Keratinocyte (primary cell): ENCODE data around the gene HEXIM1. TPM values are rescaled to one million over a fixed set of nuclear protein-coding genes. Genes with fewer than 3 reads are reported as not detected.

Source experiments
- DNase-seq: peaks from one replicate; pipeline ENCODE4 v3.0.0-alpha.2; 2011; ENCODE audit warnings: low read depth, missing footprints, low spot score
- FAIRE-seq: peaks from 2 replicates; lab custom pipeline; 2011; peaks lifted over from hg19 to GRCh38; lab: Jason Lieb, UNC
- H2AFZ ChIP-seq: 2 replicates; pipeline ENCODE4 v1.6.0; 2012; ENCODE audit warnings: low read length, control low read depth, inconsistent platforms; ENCODE audit not compliant: control insufficient read depth
- H3K27ac ChIP-seq: 2 replicates; pipeline ENCODE4 v1.5.1; 2011; ENCODE audit warnings: low read length; ENCODE audit not compliant: control insufficient read depth, insufficient read depth
- H3K27me3 ChIP-seq: 3 replicates; pipeline ENCODE4 v1.6.0; 2011; ENCODE audit warnings: low read length; ENCODE audit not compliant: control insufficient read depth, insufficient read depth; ENCODE audit errors: extremely low read depth
- H3K36me3 ChIP-seq, 2 experiments: 2 replicates in 1 of 2; 3 replicates in 1 of 2; pipeline ENCODE4 v1.5.1; 2011; ENCODE audit warnings: low read length in 2 of 2, mild to moderate bottlenecking in 1 of 2; ENCODE audit not compliant: control insufficient read depth in 2 of 2, insufficient read depth in 2 of 2; ENCODE audit errors: extremely low read depth in 1 of 2
- H3K4me1 ChIP-seq: 3 replicates; pipeline ENCODE4 v1.5.1; 2011; ENCODE audit warnings: low read length; ENCODE audit not compliant: control insufficient read depth, insufficient read depth; ENCODE audit errors: extremely low read depth
- H3K4me2 ChIP-seq: 3 replicates; pipeline ENCODE4 v1.6.0; 2011; ENCODE audit warnings: low read depth, low read length; ENCODE audit not compliant: control insufficient read depth, insufficient read depth; ENCODE audit errors: extremely low read depth
- H3K4me3 ChIP-seq, 3 experiments: fragments of 200-600 bp in 1 of 3; sonication (generic) in 1 of 3; 2 replicates in 2 of 3; 3 replicates in 1 of 3; pipeline ENCODE4 v1.5.1; 2011 to 2016; ENCODE audit warnings: low read length in 3 of 3, mild to moderate bottlenecking in 3 of 3, control low read depth in 2 of 3, inconsistent platforms in 1 of 3, low read depth in 1 of 3, mixed read lengths in 1 of 3, mixed run types in 1 of 3, moderate library complexity in 1 of 3; ENCODE audit not compliant: control insufficient read depth in 2 of 3, insufficient read depth in 2 of 3; ENCODE audit errors: extremely low read depth in 1 of 3
- H3K79me2 ChIP-seq: 2 replicates; pipeline ENCODE4 v1.6.0; 2012; ENCODE audit warnings: low read length; ENCODE audit not compliant: control insufficient read depth, insufficient read depth
- H3K9ac ChIP-seq: 3 replicates; pipeline ENCODE4 v1.6.0; 2011; ENCODE audit warnings: low read length; ENCODE audit not compliant: control insufficient read depth, insufficient read depth; ENCODE audit errors: extremely low read depth
- H3K9me1 ChIP-seq: 3 replicates; pipeline ENCODE4 v1.6.0; 2011; ENCODE audit warnings: low read length; ENCODE audit not compliant: control insufficient read depth, insufficient read depth; ENCODE audit errors: extremely low read depth
- H3K9me3 ChIP-seq: 2 replicates; pipeline ENCODE4 v1.5.1; 2012; ENCODE audit warnings: low read depth, low read length; ENCODE audit not compliant: control insufficient read depth
- H4K20me1 ChIP-seq: 3 replicates; pipeline ENCODE4 v1.6.0; 2011; ENCODE audit warnings: low read length; ENCODE audit not compliant: control insufficient read depth, insufficient read depth; ENCODE audit errors: extremely low read depth
- CTCF ChIP-seq, 3 experiments: IDR thresholded peaks in 1 of 3; conservative IDR thresholded peaks in 1 of 3; optimal IDR thresholded peaks in 1 of 3; 2 replicates in 2 of 3; 3 replicates in 1 of 3; pipeline versions ENCODE3 to v1.5.1; 2011; ENCODE audit warnings: low read length in 3 of 3, mild to moderate bottlenecking in 3 of 3, moderate library complexity in 2 of 3, control low read depth in 1 of 3, inconsistent platforms in 1 of 3; ENCODE audit not compliant: insufficient read depth in 2 of 3; ENCODE audit errors: extremely low read depth in 1 of 3
- EZH2 ChIP-seq: IDR thresholded peaks from one replicate; pipeline ENCODE4 v1.6.1; 2012; ENCODE audit warnings: inconsistent platforms, mild to moderate bottlenecking, low read length, moderate library complexity
- dilution Hi-C: fragments of 300-500 bp; cut with MboI; formaldehyde crosslinking; loops from one replicate; pipeline ENCODE4 v1.7.0; 2020; ENCODE audit warnings: low sequenced_read_pairs; ENCODE audit not compliant: extremely low pct_ligation_motif_present
- polyA plus RNA-seq, 5 experiments: library from polyadenylated mRNA; depleted of rRNA in 3 of 5; stranded (reverse) in 3 of 5; stranded (forward) in 1 of 5; unstranded in 1 of 5; fragments of >200 nt; gene quantifications; 1 replicate in 1 of 5; 2 replicates in 3 of 5; 3 replicates in 1 of 5; pipeline versions ENCODE4 v1.2.1 to v1.2.3, GENCODE V29; 2011 to 2012; ENCODE audit warnings: missing spikeins in 2 of 5, low read depth in 1 of 5, low replicate concordance in 1 of 5

Gene HEXIM1
- polyA plus RNA-seq, 1 donor (not counting 4 experiments of a cell fraction or from before 2014, with no cell fraction given): 19.9 TPM

DNA sequence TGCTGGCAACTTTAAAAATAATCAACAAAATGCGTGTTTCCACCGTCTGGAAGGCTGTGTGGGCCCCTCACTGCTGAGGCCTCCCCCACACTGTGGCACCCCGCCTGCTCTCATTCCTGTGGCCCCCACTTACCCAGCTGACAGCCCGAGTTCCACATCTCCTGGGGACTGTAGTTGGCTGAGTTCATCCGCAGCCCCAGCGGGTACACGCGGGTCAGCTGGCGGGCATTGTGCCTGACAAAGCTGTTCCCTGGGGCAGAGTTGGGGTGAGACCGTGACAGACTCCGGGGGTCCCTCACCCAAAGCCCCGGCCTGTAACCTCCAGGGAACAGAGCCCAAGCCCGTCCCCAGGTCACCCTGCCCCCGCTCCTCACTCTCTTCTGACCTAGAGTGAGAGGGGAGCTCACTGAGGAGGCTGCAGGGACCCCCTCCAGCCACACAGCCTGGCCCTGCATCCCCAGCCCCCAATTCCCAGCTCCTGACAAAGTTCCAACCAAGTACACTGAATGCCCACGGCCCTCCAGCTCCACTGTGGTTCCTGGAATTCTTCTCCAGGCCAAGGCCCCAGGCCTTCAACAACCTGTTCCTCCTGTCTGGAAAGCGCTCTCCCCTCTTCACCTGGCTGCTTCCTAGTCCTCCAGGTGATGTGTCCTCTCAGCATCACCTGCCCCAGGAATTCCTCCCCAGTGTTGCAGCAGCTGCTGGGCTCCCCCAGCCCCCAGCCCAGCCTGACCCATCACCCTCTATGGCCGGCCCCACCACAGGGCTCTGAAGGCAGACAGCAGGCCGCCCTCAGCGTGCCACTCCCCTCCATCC is 34.0 kb upstream of the HEXIM1 start:
- Histone ChIP-seq H3K4me1 (no peaks in the 10 kb centered on the region), H3K4me2 (no peak overlapping the region), H3K4me3 (no peak overlapping the region), H3K9me1 (no peaks in the 10 kb centered on the region), H3K9me3 (no peaks in the 10 kb centered on the region), H2AFZ (no peak overlapping the region), H3K9ac (no peak overlapping the region), H3K27me3 (no peaks in the 10 kb centered on the region), H3K27ac (no peak overlapping the region), H4K20me1 (no peaks in the 10 kb centered on the region), H3K36me3 (peaks cover 15 to 28% of the 10 kb centered on the region in 2 experiments), H3K79me2 (no peaks in the 10 kb centered on the region)
- FAIRE-seq: no peak
- dilution Hi-C loops: no loop called here
- no peak for DNase-seq
- no peak for TF ChIP-seq EZH2
- no peak for TF ChIP-seq CTCF (optimal IDR thresholded peaks at IDR 0.05 in 1 of 3, IDR thresholded peaks at IDR 0.05 in 1 of 3, conservative IDR thresholded peaks at IDR 0.05 in 1 of 3; ENCODE audit: extremely low read depth in 1 of 3, insufficient read depth in 2 of 3, low read length in 3 of 3)

GRCh38 chr17:45115015-45115625 is 33.2 kb upstream of the HEXIM1 start:
- Histone ChIP-seq H4K20me1 (no peaks in the 10 kb centered on the region), H3K9me3 (no peaks in the 10 kb centered on the region), H2AFZ (no peak overlapping the region), H3K4me1 (no peaks in the 10 kb centered on the region), H3K36me3 (peaks cover 15 to 33% of the 10 kb centered on the region in 2 experiments), H3K9me1 (no peaks in the 10 kb centered on the region), H3K9ac (no peak overlapping the region), H3K27me3 (no peaks in the 10 kb centered on the region), H3K79me2 (no peaks in the 10 kb centered on the region), H3K27ac (no peak overlapping the region), H3K4me3 (no peak overlapping the region), H3K4me2 (no peak overlapping the region)
- no peak for FAIRE-seq
- TF ChIP-seq EZH2: no peak
- TF ChIP-seq CTCF (optimal IDR thresholded peaks at IDR 0.05 in 1 of 3, IDR thresholded peaks at IDR 0.05 in 1 of 3, conservative IDR thresholded peaks at IDR 0.05 in 1 of 3; ENCODE audit: extremely low read depth in 1 of 3, insufficient read depth in 2 of 3, low read length in 3 of 3): no peak
- dilution Hi-C loops: no loop called here
- DNase-seq: no peak
